GM13976 (cell line): ENCODE measurements around the gene PDXK.

Source experiments
- DNase-seq: peaks from one replicate; pipeline ENCODE4 v3.0.0; 2012; ENCODE audit warnings: low spot score
- CTCF ChIP-seq: IDR thresholded peaks from 2 replicates; pipeline ENCODE4 v1.5.1; 2012; ENCODE audit warnings: borderline replicate concordance, mild to moderate bottlenecking; ENCODE audit not compliant: insufficient read depth; ENCODE audit errors: extremely low read depth, missing control alignments, control extremely low read depth
- in situ Hi-C: fragments of 300-500 bp; cut with MboI; formaldehyde crosslinking; loops from one replicate; pipeline ENCODE4 v1.12.0; 2022; ENCODE audit warnings: low sequenced_read_pairs, mixed read lengths, inconsistent platforms; ENCODE audit not compliant: unreplicated experiment

The PDXK gene

DNA sequence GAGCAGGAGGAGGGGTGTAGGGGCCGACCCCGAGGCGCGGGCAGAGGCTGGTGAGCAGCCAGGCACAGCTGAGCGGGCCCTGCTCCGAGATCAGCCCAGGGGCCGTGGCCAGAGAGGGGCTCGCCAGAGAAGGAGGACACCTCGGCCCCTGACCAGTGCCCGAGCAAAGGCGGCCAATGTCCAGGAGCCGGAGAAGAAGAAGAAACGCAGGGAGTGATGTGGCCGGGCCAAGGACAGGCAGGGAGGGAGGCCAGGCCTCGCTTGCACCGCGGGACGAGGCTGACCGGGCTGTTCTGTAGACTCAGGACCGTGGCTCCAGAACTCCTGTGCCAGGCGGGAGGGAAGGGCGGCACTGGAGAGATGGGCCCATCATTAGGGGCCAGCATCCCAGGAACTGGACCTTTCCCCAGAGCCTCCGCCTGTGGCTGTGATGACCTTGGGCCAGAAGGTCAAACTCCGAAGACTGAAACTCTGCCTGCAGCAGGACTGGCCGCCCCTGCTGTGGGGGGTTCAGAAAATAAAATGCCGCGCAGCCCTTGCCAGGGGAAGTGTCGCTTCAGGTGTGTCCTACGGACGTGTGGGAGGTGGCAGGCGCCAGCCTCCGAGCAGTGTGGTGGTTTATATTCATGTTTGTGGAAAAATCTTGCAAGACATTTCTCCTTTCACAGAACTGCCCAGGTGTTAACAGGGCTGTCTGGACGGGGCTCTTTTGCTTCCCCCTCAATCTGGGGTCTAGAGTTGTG is 84.8 kb downstream of the PDXK start:
- no peak for DNase-seq
- TF ChIP-seq CTCF = no peak
- in situ Hi-C loops = loop anchor here (25.0 kb wide), 1 partner anchor 484 kb away; the partner anchor contains the start of gene AIRE

DNA sequence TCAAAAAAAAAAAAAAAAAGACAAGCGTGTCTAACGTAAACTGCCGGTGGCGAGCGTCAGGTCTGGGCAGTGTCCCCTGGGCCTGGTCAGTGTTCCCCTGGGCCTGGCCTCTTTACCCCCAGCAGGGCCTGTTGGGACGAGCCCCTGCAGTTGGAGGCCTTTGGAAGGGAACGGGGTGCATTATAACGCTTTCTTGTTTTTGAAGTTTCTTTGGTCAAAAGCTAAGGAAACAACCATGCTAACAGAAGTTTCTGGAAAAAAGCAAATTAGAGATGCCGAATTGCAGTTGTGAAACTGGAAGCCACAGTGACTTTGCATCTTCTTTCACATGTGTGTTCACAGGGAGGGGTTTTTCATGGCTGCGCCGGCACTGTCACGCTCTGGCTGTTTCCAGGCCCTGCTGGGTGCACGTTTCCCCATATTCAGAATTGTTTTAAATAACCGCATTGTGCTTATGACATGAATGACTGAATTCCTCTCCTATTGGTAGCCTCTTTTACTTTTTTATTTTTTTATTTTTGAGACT is 86.4 kb downstream of the PDXK start:
- no peak for TF ChIP-seq CTCF
- in situ Hi-C loops = loop anchor here (25.0 kb wide), 1 partner anchor 482 kb away; the partner anchor contains the start of gene AIRE

DNA sequence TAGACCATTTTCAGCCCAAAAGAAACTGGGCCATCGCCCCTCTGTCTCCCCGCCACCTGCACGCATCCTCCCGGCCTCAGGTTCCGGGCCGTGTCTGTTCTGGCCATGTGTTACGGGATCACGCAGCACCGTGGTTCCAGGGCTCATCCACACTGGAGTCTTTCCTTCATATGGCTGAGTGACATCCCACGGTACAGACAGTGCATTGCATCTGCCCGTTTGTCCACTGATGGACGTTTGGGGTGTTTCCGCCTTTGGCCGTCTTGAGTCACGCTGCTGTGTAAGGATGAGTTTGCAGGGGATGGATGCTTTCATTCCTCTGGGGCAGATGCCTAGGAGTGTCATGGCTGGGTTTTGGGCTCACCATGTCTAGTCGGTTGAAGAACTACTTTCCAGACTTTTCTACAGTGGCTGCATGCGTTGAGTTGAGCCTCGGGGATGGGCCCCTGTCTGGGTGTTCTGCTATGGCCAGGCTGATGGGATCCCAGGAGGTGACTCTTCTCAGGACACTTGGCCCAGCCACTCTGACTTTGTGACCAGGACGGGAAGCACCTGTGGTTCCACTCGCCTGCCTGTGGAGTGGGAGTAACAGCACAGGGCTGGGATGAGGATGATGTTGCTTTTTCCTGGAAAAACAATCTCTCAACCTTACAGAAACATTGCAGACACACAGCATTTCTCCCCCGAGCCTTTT is 87.2 kb downstream of the PDXK start:
- in situ Hi-C loops = loop anchor here (25.0 kb wide), 1 partner anchor 481 kb away; the partner anchor contains the start of gene AIRE
- DNase-seq = no peak
- no peak for TF ChIP-seq CTCF

More for the DNA sequence above, 86.4 kb downstream of the PDXK start:
- DNase-seq = peak; percentile 95

DNA sequence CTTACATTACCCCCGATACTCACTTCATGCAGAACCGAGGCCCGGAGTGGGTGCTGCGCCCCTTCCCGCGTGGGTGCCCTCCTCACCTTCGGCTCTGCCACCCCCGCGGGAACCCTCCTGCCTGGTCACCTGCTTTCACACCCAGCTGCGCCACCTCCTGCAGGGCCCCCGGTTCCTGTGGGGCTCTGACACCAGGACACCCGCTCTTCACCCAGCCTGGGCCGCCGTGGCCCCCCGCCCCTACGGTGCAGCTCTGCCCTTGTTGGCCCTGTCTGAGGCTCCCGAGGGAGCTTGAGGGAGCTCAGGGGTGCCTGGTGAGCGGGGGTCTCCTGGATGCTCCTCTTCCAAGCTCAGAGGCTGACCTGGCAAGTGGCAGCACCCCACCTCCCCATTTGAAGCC is 89.4 kb downstream of the PDXK start:
- TF ChIP-seq CTCF = no peak
- in situ Hi-C loops = loop anchor here (25.0 kb wide), 1 partner anchor 479 kb away; the partner anchor contains the start of gene AIRE
- no peak for DNase-seq

DNA sequence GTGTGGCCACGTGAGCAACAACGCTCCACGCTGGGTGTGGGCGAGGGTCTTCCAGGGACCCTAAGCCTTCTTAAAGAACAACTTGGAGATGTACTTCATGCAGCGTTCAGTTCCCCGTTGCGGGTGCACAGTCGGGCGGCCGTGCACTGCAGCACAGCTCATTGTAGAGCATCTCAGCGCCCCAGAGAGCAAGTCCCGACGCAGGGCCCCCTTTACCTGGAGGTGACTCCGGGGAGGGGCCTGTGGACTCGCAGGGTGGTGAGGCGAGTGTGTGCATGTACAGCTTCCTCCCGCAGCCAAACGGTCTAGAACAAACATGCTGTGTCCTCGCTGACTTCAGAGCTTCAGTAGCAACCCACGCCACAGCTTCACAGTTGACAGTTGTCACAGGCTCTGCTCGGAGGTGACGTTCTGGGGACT is 89.9 kb downstream of the PDXK start:
- in situ Hi-C loops = loop anchor here (25.0 kb wide), 1 partner anchor 478 kb away; the partner anchor contains the start of gene AIRE
- no peak for TF ChIP-seq CTCF

DNA sequence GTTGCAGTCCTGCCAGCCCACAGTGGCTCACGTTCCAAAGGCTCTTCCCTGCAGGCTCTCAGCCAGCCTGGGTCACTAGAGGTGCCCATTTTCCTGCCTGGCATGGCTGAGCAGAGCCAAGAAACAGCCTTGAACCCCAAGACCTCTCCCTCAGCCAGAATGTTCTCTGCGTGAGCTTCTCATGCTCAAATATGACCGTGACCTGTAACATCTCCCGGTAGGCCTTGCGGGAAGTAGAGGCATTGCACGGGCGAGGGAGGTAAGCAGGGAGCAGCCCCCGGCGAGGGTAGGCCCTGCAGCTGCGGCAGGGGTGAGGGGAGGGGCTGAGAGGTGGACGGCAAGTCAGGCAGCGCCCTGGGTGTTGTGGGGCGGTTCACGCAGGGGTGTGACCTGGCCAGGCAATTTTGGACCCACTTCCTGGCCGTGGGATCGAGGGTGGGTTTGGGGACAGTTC is 90.4 kb downstream of the PDXK start:
- TF ChIP-seq CTCF = no peak
- in situ Hi-C loops = loop anchor here (25.0 kb wide), 1 partner anchor 478 kb away; the partner anchor contains the start of gene AIRE

More for the DNA sequence above, 89.9 kb downstream of the PDXK start:
- DNase-seq = no peak

More for the DNA sequence above, 90.4 kb downstream of the PDXK start:
- no peak for DNase-seq
